Measurements from ENCODE around the gene UQCR11. TPM values are rescaled to one million over a fixed set of nuclear protein-coding genes. Genes with fewer than 3 reads are reported as not detected.

UQCR11 gene
- total and polyA plus RNA-seq, 2 of the 4 experiments (the other 2 are of a cell fraction): 29.2 to 177 TPM

DNA sequence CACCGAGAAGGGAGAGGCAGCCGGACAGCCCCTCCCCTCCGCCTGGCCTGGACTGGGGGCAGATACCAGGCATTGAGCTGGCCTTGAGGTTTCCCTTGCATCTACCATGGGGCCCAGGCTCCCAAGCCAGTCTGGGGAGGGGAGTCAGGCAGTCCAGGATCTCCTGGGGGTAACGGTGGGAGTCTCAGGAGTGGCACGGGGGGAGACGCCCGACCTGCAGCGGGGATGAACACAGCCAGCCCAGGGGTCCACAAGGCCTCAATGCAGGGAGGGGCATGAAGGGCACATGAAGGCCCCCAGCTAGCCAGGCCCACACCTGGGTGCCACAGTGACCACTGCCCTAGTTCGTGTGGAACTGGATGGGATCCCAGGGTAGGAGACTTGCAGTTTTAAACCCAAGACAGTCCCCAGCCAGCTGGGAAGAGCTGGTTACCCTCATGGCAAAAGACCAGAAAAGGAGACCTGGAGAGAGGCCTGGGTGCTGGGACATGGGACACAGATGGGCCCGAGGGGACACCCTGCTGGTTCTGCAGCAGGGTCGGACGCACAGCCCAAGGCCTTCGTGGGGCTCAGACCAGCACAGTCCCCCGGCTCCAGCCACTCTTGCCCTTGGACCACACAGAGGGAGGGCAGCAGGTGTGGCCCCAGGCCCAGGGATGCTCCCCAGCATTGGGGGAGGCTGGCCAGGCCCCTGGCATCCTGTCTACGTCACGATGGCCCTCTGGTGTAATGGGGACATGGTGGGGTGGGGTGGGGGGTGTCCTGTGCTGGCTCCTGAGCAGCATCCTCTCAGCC is 4.6 kb upstream of the UQCR11 start (continued):
- TF ChIP-seq, protein P1, sequence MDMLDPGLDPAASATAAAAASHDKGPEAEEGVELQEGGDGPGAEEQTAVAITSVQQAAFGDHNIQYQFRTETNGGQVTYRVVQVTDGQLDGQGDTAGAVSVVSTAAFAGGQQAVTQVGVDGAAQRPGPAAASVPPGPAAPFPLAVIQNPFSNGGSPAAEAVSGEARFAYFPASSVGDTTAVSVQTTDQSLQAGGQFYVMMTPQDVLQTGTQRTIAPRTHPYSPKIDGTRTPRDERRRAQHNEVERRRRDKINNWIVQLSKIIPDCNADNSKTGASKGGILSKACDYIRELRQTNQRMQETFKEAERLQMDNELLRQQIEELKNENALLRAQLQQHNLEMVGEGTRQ (IDR thresholded peaks at IDR 0.05; ENCODE audit: low read depth, low read length): no peak

DNA sequence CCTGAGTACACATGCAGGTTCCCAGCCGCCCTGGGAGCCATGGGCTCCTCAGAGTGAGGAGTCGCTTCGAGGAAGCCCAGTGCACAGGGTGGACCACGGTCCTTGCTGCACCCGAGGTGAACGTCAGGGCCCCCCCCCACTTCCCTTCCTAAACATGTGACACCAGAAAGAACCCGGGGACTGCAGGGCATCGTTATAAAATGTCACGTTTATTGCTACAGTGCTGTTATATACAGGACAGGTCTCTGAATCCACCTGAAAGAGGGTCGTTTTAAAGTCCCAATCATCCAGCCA is 3.8 kb upstream of the UQCR11 start:
- no peak overlapping the region for H3K23ac ChIP-seq (ENCODE audit: low read depth, low read length)
- no peaks in the 10 kb centered on the region for H3K9me3 ChIP-seq (ENCODE audit: control insufficient read depth, insufficient read depth, low read length)
- 67% methylated on average over 3 of the region's 10 CpGs; no CpG with 5 or more reads in 1 of the 2 experiments for WGBS, 2 experiments (ENCODE audit: extremely low coverage in 2 of 2, insufficient read length in 1 of 2)
- H2BK120ac ChIP-seq (ENCODE audit: low read depth, low read length): no peak overlapping the region
- H3K79me1 ChIP-seq (ENCODE audit: low read depth in 1 of 2, low read length in 2 of 2): peaks cover 3 to 13% of the 10 kb centered on the region in 2 experiments; a peak in 3 of 4 replicates
- no peak overlapping the region for H3K56ac ChIP-seq (ENCODE audit: extremely low read depth, insufficient read depth, low read length)
- dilution Hi-C loops (cut with HindIII; ENCODE audit: low sequenced_read_pairs, unreplicated experiment): no loop called here
- in situ Hi-C loops (cut with MboI; ENCODE audit: low sequenced_read_pairs): no loop called here
- H4K5ac ChIP-seq (ENCODE audit: low read depth, low read length): no peak overlapping the region
- peaks cover 36% of the 10 kb centered on the region for H3K36me3 ChIP-seq (ENCODE audit: control insufficient read depth, insufficient read depth, low read length)
- H2BK15ac ChIP-seq (ENCODE audit: low read depth, low read length): no peak overlapping the region
- H3K27ac ChIP-seq (ENCODE audit: insufficient read depth, low read length): no peak overlapping the region
- no peak overlapping the region for H3K18ac ChIP-seq (ENCODE audit: low read depth, low read length)
- no peak overlapping the region for H2BK5ac ChIP-seq (ENCODE audit: low read depth, low read length, poor library complexity, severe bottlenecking)
- H3K9ac ChIP-seq (ENCODE audit: low read depth, low read length): no peak overlapping the region
- H3K27me3 ChIP-seq (ENCODE audit: control insufficient read depth, insufficient read depth, low read length): no peaks in the 10 kb centered on the region
- H2AK5ac ChIP-seq (ENCODE audit: low read depth, low read length): no peak overlapping the region
- peaks cover 7% of the 10 kb centered on the region for H4K20me1 ChIP-seq (ENCODE audit: insufficient read depth, low read length)
- ChIA-PET CTCF (no interaction called here), POLR2A (ENCODE audit: unreplicated experiment) (interaction anchor here (0.6 kb wide), 1 partner anchor 73 kb away, joined by 5 read pairs; no protein-coding TSS in a partner anchor)
- H2BK20ac ChIP-seq (ENCODE audit: low read depth, low read length): no peak overlapping the region
- no peak overlapping the region for H3K4ac ChIP-seq (ENCODE audit: low read depth, low read length)
- ATAC-seq (ENCODE audit: low read depth): no peak
- H2AFZ ChIP-seq (replicated peaks; ENCODE audit: low read length, poor library complexity): peak overlapping the region; percentile 1
- H4K91ac ChIP-seq (ENCODE audit: insufficient read depth, low read depth, low read length): no peak overlapping the region
- 0 out of 2 replicates have a peak, but pooled peaks cover 2% of the 10 kb centered on the region for H3K4me1 ChIP-seq (ENCODE audit: control insufficient read depth, insufficient read depth, low read length)
- BruUV-seq (replicated peaks): no TSS peak
- no peak overlapping the region for H3K4me2 ChIP-seq (ENCODE audit: low read depth, low read length)
- no peak overlapping the region for H2AK9ac ChIP-seq (replicated peaks; ENCODE audit: low read depth, low read length, poor library complexity)
- no peak overlapping the region for H3K4me3 ChIP-seq (ENCODE audit: insufficient read depth, low read depth, low read length)
- H4K8ac ChIP-seq (ENCODE audit: low read depth in 2 of 2, low read length in 2 of 2): no peak overlapping the region
- intact Hi-C loops (cut with micrococcal nuclease): loop anchor here (10.0 kb wide), 1 partner anchor 186 kb away; no protein-coding TSS in a partner anchor
- H3K14ac ChIP-seq (replicated peaks; ENCODE audit: low read depth, low read length): no peak overlapping the region
- no peaks in the 10 kb centered on the region for H3K9me1 ChIP-seq (ENCODE audit: insufficient read depth, low read length)
- DNase-seq: no peak
- TF ChIP-seq RCOR1 (IDR thresholded peaks at IDR 0.05; ENCODE audit: insufficient replicate concordance, low read length) (no peak), RAD21 (IDR thresholded peaks at IDR 0.05; ENCODE audit: low read length) (no peak), NFE2L2 (IDR thresholded peaks at IDR 0.05; ENCODE audit: low read depth, low read length) (no peak), CTCF (conservative IDR thresholded peaks at IDR 0.05; ENCODE audit: low read depth, low read length) (no peak), MAFK (IDR thresholded peaks at IDR 0.05; ENCODE audit: low read depth, low read length) (no peak), BHLHE40 (IDR thresholded peaks at IDR 0.05; ENCODE audit: low read depth, low read length) (no peak), SMC3 (IDR thresholded peaks at IDR 0.05; ENCODE audit: low read depth, low read length) (no peak), RFX5 (IDR thresholded peaks at IDR 0.05; ENCODE audit: low read depth, low read length) (no peak), CHD1 (IDR thresholded peaks at IDR 0.05; ENCODE audit: low read depth, low read length) (no peak), FOS (IDR thresholded peaks at IDR 0.05; ENCODE audit: low read depth, low read length) (no peak), CEBPB (IDR thresholded peaks at IDR 0.05; ENCODE audit: low read depth, low read length) (no peak), MAZ (IDR thresholded peaks at IDR 0.05; ENCODE audit: borderline replicate concordance, low read depth, low read length) (no peak)
- TF ChIP-seq, protein P1 (IDR thresholded peaks at IDR 0.05; ENCODE audit: low read depth, low read length): no peak

Measured in IMR-90 (cell line).